DND-41 (cell line): ENCODE data around the gene SNCA.

Experiments used
- ATAC-seq: fragments of 200-7000 bp; cut with Tn5 transposase; 3 replicates; pipeline ENCODE4 v1.9.1; 2021; ENCODE audit warnings: low read depth; ENCODE audit not compliant: insufficient read depth
- DNase-seq: peaks from one replicate; pipeline ENCODE4 v3.0.0-alpha.2; 2020
- H2AFZ ChIP-seq: 2 replicates; pipeline ENCODE4 v1.6.0; 2012; ENCODE audit warnings: low read depth, low read length
- H3K27ac ChIP-seq: 2 replicates; pipeline ENCODE4 v1.5.1; 2012; ENCODE audit warnings: low read length, inconsistent platforms
- H3K27me3 ChIP-seq: fragments of 200-600 bp; sonication (generic); 2 replicates; pipeline ENCODE4 v1.6.0; 2012; ENCODE audit warnings: low read length, mild to moderate bottlenecking, inconsistent platforms; ENCODE audit not compliant: insufficient read depth, poor library complexity
- H3K36me3 ChIP-seq: 2 replicates; pipeline ENCODE4 v1.5.1; 2012; ENCODE audit warnings: low read length, inconsistent platforms; ENCODE audit not compliant: insufficient read depth
- H3K4me1 ChIP-seq: 2 replicates; pipeline ENCODE4 v1.5.1; 2012; ENCODE audit warnings: mild to moderate bottlenecking, low read length; ENCODE audit not compliant: insufficient read depth
- H3K4me2 ChIP-seq: 2 replicates; pipeline ENCODE4 v1.6.0; 2012; ENCODE audit warnings: mild to moderate bottlenecking, moderate library complexity, low read length, inconsistent platforms; ENCODE audit not compliant: insufficient read depth
- H3K4me3 ChIP-seq, 2 experiments: fragments of 200-600 bp in 1 of 2; shearing (Covaris generic) in 1 of 2; 2 replicates each; pipeline ENCODE4 v1.5.1; 2012 to 2016; ENCODE audit warnings: inconsistent platforms in 2 of 2, low read length in 2 of 2, mild to moderate bottlenecking in 2 of 2, low read depth in 1 of 2, moderate library complexity in 1 of 2
- H3K79me2 ChIP-seq: 2 replicates; pipeline ENCODE4 v1.6.0; 2012; ENCODE audit warnings: low read length, inconsistent platforms; ENCODE audit not compliant: insufficient read depth
- H3K9ac ChIP-seq: 2 replicates; pipeline ENCODE4 v1.6.0; 2012; ENCODE audit warnings: low read depth, mild to moderate bottlenecking, inconsistent platforms, low read length, moderate library complexity
- H3K9me3 ChIP-seq: 2 replicates; pipeline ENCODE4 v1.5.1; 2012; ENCODE audit warnings: low read length, moderate library complexity, mild to moderate bottlenecking, inconsistent platforms; ENCODE audit not compliant: insufficient read depth, severe bottlenecking
- H4K20me1 ChIP-seq: 2 replicates; pipeline ENCODE4 v1.6.0; 2012; ENCODE audit warnings: low read length; ENCODE audit not compliant: insufficient read depth
- CTCF ChIP-seq: IDR thresholded peaks from 2 replicates; pipeline ENCODE4 v1.5.1; 2012; ENCODE audit warnings: borderline replicate concordance, low read length, moderate library complexity, mild to moderate bottlenecking; ENCODE audit not compliant: poor library complexity, severe bottlenecking; ENCODE audit errors: extremely low read depth
- EZH2 ChIP-seq: IDR thresholded peaks from 3 replicates; pipeline ENCODE4 v1.6.1; 2012; ENCODE audit warnings: borderline replicate concordance, low read depth, mild to moderate bottlenecking, moderate library complexity, low read length, inconsistent platforms; ENCODE audit not compliant: severe bottlenecking

SNCA gene

GRCh38 chr4:89847571-89848325 lies 10.8 kb upstream of the SNCA start:
- H3K36me3 ChIP-seq: no peaks in the 10 kb centered on the region
- H3K27me3 ChIP-seq: no peaks in the 10 kb centered on the region
- H4K20me1 ChIP-seq: no peaks in the 10 kb centered on the region
- ATAC-seq (no peak), DNase-seq (no peak)
- H3K9me3 ChIP-seq: peaks cover 15% of the 10 kb centered on the region
- no peaks in the 10 kb centered on the region for H3K4me1 ChIP-seq
- H3K4me3 ChIP-seq: no peak overlapping the region
- no peak overlapping the region for H3K4me2 ChIP-seq
- H3K9ac ChIP-seq: no peak overlapping the region
- H3K79me2 ChIP-seq: no peaks in the 10 kb centered on the region
- H3K27ac ChIP-seq: no peak overlapping the region
- TF ChIP-seq EZH2: no peak
- no peak for TF ChIP-seq CTCF
- H2AFZ ChIP-seq: no peak overlapping the region

GRCh38 chr4:89839558-89839957 lies 2.6 kb upstream of the SNCA start:
- no peaks in the 10 kb centered on the region for H4K20me1 ChIP-seq
- H3K9me3 ChIP-seq: no peaks in the 10 kb centered on the region
- H3K4me2 ChIP-seq: no peak overlapping the region
- no peak overlapping the region for H3K9ac ChIP-seq
- peaks cover 35% of the 10 kb centered on the region for H3K4me1 ChIP-seq
- no peak overlapping the region for H3K27ac ChIP-seq
- peaks cover 7% of the 10 kb centered on the region for H3K36me3 ChIP-seq
- TF ChIP-seq EZH2 (no peak), CTCF (no peak)
- ATAC-seq: no peak
- H3K4me3 ChIP-seq: no peak overlapping the region
- DNase-seq: no peak
- peaks cover 21% of the 10 kb centered on the region for H3K79me2 ChIP-seq
- peak overlapping the region; percentile 36; the same call in 1 of the 2 replicates for H2AFZ ChIP-seq
- H3K27me3 ChIP-seq: no peaks in the 10 kb centered on the region

- Histone ChIP-seq H3K27ac (peak overlapping the region; percentile 85), H3K4me1 (peaks cover 42% of the 10 kb centered on the region), H4K20me1 (no peaks in the 10 kb centered on the region), H3K27me3 (no peaks in the 10 kb centered on the region), H3K9me3 (no peaks in the 10 kb centered on the region), H3K9ac (peak overlapping the region; percentile 68), H3K79me2 (peaks cover 24% of the 10 kb centered on the region), H3K4me3 (peak overlapping the region; percentile 76 to 91), H2AFZ (peak overlapping the region; percentile 96), H3K36me3 (peaks cover 18% of the 10 kb centered on the region), H3K4me2 (peak overlapping the region; percentile 93)
- TF ChIP-seq EZH2 (no peak), CTCF (no peak)
- DNase-seq: peak; percentile 24
- ATAC-seq: 0 out of 3 replicates have a peak, but pooled peaks have one; percentile 3
Measured at GRCh38 chr4:89837993-89838390, 1.0 kb upstream of the SNCA start.
